Measurements from ENCODE around the gene HOXD12.

DNA sequence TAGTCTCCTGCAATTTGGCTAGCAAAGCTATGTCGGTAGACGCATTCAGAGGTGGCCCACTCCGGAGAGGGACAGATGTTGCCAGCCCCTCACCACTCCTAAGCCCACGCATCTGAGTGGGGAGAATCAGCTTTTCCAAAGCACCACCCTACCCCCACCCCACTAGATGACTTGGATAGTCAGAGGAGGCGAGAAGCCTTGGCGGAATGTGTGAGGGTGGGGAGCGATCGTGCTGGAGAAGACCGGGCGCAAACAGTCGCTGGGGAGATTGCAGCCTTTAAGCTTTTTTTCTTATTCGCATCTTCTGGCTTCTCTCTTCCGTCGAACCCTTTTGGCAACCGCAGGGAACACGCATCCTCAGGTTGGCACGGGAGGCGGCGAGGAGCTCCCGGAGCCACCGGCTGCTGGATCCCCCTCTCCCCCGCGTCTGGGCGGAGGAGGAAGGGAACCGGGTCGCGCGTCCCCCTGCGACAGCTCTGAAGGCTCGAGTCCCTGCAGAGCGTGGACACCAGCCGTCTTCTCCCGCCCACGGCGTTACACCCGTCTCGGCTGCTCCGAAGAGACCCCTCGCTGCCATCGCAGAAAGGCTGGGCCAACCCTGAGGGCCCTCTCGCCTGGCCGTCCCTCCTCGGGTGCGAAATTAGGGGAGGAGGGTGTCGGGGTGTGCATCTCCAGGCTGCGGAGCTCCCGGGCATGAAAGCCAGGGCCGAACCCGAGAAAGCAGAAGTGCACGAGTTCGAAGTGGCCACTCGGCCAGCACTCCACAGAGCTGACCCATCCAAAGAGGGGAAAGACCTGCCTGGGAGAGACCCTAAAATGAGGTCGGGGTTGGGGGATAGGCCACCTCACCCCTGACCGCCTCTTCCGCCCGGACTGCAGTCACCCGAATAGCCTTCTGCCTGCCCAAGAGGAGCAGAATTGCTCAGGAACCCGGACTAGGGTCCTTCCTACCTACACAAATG, 28.0 kb upstream of the HOXD12 start:
- TF ChIP-seq SIN3A (IDR thresholded peaks at IDR 0.05; ENCODE audit: borderline replicate concordance, insufficient read depth, low read depth, low read length) (no peak), CTCF (IDR thresholded peaks at IDR 0.05) (no peak), POLR2AphosphoS5 (IDR thresholded peaks at IDR 0.05; ENCODE audit: low read depth, low read length) (no peak)
- TF ChIP-seq, protein P1, sequence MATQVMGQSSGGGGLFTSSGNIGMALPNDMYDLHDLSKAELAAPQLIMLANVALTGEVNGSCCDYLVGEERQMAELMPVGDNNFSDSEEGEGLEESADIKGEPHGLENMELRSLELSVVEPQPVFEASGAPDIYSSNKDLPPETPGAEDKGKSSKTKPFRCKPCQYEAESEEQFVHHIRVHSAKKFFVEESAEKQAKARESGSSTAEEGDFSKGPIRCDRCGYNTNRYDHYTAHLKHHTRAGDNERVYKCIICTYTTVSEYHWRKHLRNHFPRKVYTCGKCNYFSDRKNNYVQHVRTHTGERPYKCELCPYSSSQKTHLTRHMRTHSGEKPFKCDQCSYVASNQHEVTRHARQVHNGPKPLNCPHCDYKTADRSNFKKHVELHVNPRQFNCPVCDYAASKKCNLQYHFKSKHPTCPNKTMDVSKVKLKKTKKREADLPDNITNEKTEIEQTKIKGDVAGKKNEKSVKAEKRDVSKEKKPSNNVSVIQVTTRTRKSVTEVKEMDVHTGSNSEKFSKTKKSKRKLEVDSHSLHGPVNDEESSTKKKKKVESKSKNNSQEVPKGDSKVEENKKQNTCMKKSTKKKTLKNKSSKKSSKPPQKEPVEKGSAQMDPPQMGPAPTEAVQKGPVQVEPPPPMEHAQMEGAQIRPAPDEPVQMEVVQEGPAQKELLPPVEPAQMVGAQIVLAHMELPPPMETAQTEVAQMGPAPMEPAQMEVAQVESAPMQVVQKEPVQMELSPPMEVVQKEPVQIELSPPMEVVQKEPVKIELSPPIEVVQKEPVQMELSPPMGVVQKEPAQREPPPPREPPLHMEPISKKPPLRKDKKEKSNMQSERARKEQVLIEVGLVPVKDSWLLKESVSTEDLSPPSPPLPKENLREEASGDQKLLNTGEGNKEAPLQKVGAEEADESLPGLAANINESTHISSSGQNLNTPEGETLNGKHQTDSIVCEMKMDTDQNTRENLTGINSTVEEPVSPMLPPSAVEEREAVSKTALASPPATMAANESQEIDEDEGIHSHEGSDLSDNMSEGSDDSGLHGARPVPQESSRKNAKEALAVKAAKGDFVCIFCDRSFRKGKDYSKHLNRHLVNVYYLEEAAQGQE (IDR thresholded peaks at IDR 0.05; ENCODE audit: insufficient read depth in 1 of 2, low read depth in 2 of 2, low read length in 1 of 2) = no peak

Measured in Panc1 (cell line).